ENCODE results near the gene FSD1L. TPM values are rescaled to one million over a fixed set of nuclear protein-coding genes. Genes with fewer than 3 reads are reported as not detected.
A peak's percentile ranks its signal among the peaks of the same experiment; 100 is the strongest.

FSD1L gene
- total and polyA plus RNA-seq, 2 of the 13 experiments (the other 11 are each of a cell fraction or from before 2014, with no cell fraction given) = 4.1 to 5.1 TPM

- TF ChIP-seq KIAA2018 (CRISPR knock-in tag; IDR thresholded peaks at IDR 0.05; ENCODE audit: borderline replicate concordance) (no peak), ZNF44 (CRISPR knock-in tag; IDR thresholded peaks at IDR 0.05) (no peak), ZNF558 (CRISPR knock-in tag; IDR thresholded peaks at IDR 0.05; ENCODE audit: borderline replicate concordance) (no peak), TOPORS (CRISPR knock-in tag; IDR thresholded peaks at IDR 0.05) (no peak), ZNF543 (CRISPR knock-in tag; IDR thresholded peaks at IDR 0.05) (peak; percentile 84), KLF9 (CRISPR knock-in tag; IDR thresholded peaks at IDR 0.05; ENCODE audit: low read depth) (no peak), SNAPC5 (CRISPR knock-in tag; IDR thresholded peaks at IDR 0.05; ENCODE audit: borderline replicate concordance) (no peak), SAFB2 (CRISPR knock-in tag; IDR thresholded peaks at IDR 0.05; ENCODE audit: borderline replicate concordance, low read depth) (no peak), FOXK2 (IDR thresholded peaks at IDR 0.05) (no peak), PRPF4 (IDR thresholded peaks at IDR 0.05; ENCODE audit: low read depth, low read length, poor library complexity, severe bottlenecking) (no peak), ZNF124 (CRISPR knock-in tag; IDR thresholded peaks at IDR 0.05) (no peak), RXRA (CRISPR knock-in tag; IDR thresholded peaks at IDR 0.05) (peak; percentile 87), SSRP1 (CRISPR knock-in tag; IDR thresholded peaks at IDR 0.05) (no peak), HOXA3 (CRISPR knock-in tag; IDR thresholded peaks at IDR 0.05) (peak; percentile 76), SETDB1 (CRISPR knock-in tag; IDR thresholded peaks at IDR 0.05; ENCODE audit: borderline replicate concordance) (no peak), ZNF740 (CRISPR knock-in tag; IDR thresholded peaks at IDR 0.05) (no peak), ZNF275 (CRISPR knock-in tag; IDR thresholded peaks at IDR 0.05; ENCODE audit: borderline replicate concordance) (no peak), RFX3 (CRISPR knock-in tag; IDR thresholded peaks at IDR 0.05) (no peak), EHMT2 (IDR thresholded peaks at IDR 0.05; ENCODE audit: borderline replicate concordance, low read depth, low read length) (peak; percentile 25; the same call in 1 of the 2 replicates), ZNF468 (CRISPR knock-in tag; IDR thresholded peaks at IDR 0.05) (no peak)
Observed at GRCh38 chr9:105418588-105419500, 29.0 kb upstream of the FSD1L start (continued).

All from HepG2 (cell line).